Natural killer cell (primary cell): ENCODE results near the gene TUBGCP4. TPM values are rescaled to one million over a fixed set of nuclear protein-coding genes. Genes with fewer than 3 reads are reported as not detected.

Source experiments
- ATAC-seq, 3 donors: fragments of 150-1000 bp in 2 of 3; fragments of 200-7000 bp in 1 of 3; cut with Tn5 transposase; 1 replicate in 1 of 3; 2 replicates in 2 of 3; pipeline ENCODE4 v1.10.0; 2021; ENCODE audit warnings: mild to moderate bottlenecking in 2 of 3, moderate library complexity in 2 of 3
- DNase-seq, 2 donors: peaks; one replicate each; pipeline versions ENCODE4 v3.0.0 to v3.0.0-alpha.2; 2013 to 2021; ENCODE audit warnings: mixed read lengths in 1 of 2
- H3K27ac ChIP-seq: one replicate; pipeline ENCODE4 v1.5.1; 2013; ENCODE audit warnings: mild to moderate bottlenecking, low read length
- H3K27me3 ChIP-seq: one replicate; pipeline ENCODE4 v1.6.1; 2013; ENCODE audit warnings: low read length; ENCODE audit not compliant: control insufficient read depth, insufficient read depth
- H3K36me3 ChIP-seq: one replicate; pipeline ENCODE4 v1.6.1; 2013; ENCODE audit warnings: low read length; ENCODE audit not compliant: control insufficient read depth, insufficient read depth
- H3K4me1 ChIP-seq: one replicate; pipeline ENCODE4 v1.6.1; 2013; ENCODE audit warnings: low read length; ENCODE audit not compliant: control insufficient read depth, insufficient read depth
- H3K4me3 ChIP-seq: one replicate; pipeline ENCODE4 v1.5.1; 2013; ENCODE audit warnings: low read length
- H3K9me3 ChIP-seq: one replicate; pipeline ENCODE4 v1.6.1; 2013; ENCODE audit warnings: low read length; ENCODE audit not compliant: control insufficient read depth, insufficient read depth
- H3K27ac Mint-ChIP-seq, 2 donors: one replicate each; pipeline ENCODE4 v1.8.0; 2022; ENCODE audit warnings: mild to moderate bottlenecking in 2 of 2, mixed read lengths in 2 of 2, moderate library complexity in 1 of 2
- H3K27me3 Mint-ChIP-seq, 2 donors: one replicate each; pipeline ENCODE4 v1.8.0; 2022; ENCODE audit warnings: low read depth in 2 of 2, mixed read lengths in 2 of 2
- H3K36me3 Mint-ChIP-seq: one replicate; pipeline ENCODE4 v1.8.0; 2022; ENCODE audit warnings: mixed read lengths
- H3K4me1 Mint-ChIP-seq, 2 donors: one replicate each; pipeline ENCODE4 v1.8.0; 2022; ENCODE audit warnings: mixed read lengths in 2 of 2
- H3K4me3 Mint-ChIP-seq: one replicate; pipeline ENCODE4 v1.8.0; 2022; ENCODE audit warnings: mild to moderate bottlenecking, moderate library complexity, mixed read lengths
- H3K9me3 Mint-ChIP-seq, 2 donors: one replicate each; pipeline ENCODE4 v1.8.0; 2022; ENCODE audit warnings: mixed read lengths in 2 of 2
- CTCF ChIP-seq: fragments of 200-600 bp; IDR thresholded peaks from one replicate; pipeline ENCODE4 v1.8.0; 2022; ENCODE audit warnings: antibody characterized with exemption
- WGBS: methylation state at CpG from one replicate; pipeline ENCODE4 v1.1.7; 2013; ENCODE audit warnings: missing lambda C conversion rate; ENCODE audit not compliant: insufficient coverage; 5-methylcytosine and 5-hydroxymethylcytosine counted together
- intact Hi-C: fragments of 100-400 bp; cut with micrococcal nuclease; formaldehyde crosslinking; loops from one replicate; pipeline ENCODE4 v1.14.2; 2022
- total RNA-seq, 4 donors: library from RNA; stranded (reverse); fragments of 120-200 nt in 1 of 4; gene quantifications; one replicate each; pipeline versions ENCODE4 v1.2.3 to v1.2.4, GENCODE V29; 2013 to 2022

The TUBGCP4 gene
- total RNA-seq = 10 to 100 TPM; 12.0 to 17.5 (median 15.1) TPM
- total RNA-seq (2013) = 16.7 TPM

GRCh38 chr15:43370975-43371974 lies at the start of gene TUBGCP4, which contains the start of gene ZSCAN29:
TSS of gene TUBGCP4 (plus strand) at chr15:43371101. CDS start at chr15:43371355, 254 bp downstream.
TSS of gene ZSCAN29 (minus strand) at chr15:43371043. CDS start at chr15:43369913, 1,130 bp downstream.
- Mint-ChIP-seq H3K27me3 (no peaks in the 10 kb centered on the region), H3K27ac (peak within 1 kb of the TSS; percentile 76 to 89), H3K4me1 (peaks cover 58 to 61% of the 10 kb centered on the region in 2 donors), H3K4me3 (peak within 1 kb of the TSS; percentile 96), H3K9me3 (peaks cover 0 to 8% of the 10 kb centered on the region in 2 donors), H3K36me3 (peaks cover 25% of the 10 kb centered on the region)
- H3K36me3 ChIP-seq = peaks cover 9% of the 10 kb centered on the region
- no peak for TF ChIP-seq CTCF
- peak; percentile 71 to 84 for DNase-seq
- H3K27ac ChIP-seq = peak within 1 kb of the TSS; percentile 67
- peaks cover 20% of the 10 kb centered on the region for H3K4me1 ChIP-seq
- WGBS = under 1% methylated on average over 61 of the region's 66 CpGs
- H3K27me3 ChIP-seq = no peaks in the 10 kb centered on the region
- H3K4me3 ChIP-seq = peak within 1 kb of the TSS; percentile 83
- intact Hi-C loops = loop anchor here (1.0 kb wide), 1 partner anchor 41 kb away; the partner anchor contains the start of gene LCMT2
- ATAC-seq = peak; percentile 82 to 86 (median 83)
- peaks cover 10% of the 10 kb centered on the region for H3K9me3 ChIP-seq

DNA sequence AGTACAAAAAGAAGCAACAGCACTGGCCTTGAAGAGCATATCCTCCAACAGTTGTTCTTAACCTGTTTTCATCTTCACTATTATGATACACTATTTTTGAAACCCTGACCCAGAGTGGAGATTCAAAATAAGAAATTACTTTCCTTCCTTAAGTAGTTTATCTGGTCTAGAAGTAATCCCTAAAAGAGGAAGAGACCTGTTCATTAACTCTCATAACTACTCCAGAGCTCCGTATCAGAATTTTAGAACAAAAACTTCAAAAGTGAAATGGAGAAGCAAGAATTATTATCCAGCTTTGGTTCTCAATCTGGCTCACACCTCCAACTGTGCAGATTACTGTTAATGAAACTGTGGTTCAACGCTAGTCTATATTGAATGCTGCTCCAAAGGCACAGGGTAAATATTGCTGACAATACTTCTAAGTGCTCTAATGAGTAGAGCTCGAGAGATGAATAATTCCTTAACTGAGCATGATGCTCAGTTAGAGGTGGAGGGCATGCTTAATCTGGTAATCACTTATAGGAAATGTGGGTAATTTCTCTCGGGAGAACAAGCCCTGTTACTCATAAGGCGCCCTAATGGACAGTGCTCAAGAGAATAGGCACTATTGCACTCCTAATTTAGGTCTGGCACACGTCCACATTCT lies 45.7 kb upstream of the TUBGCP4 start:
- no peak overlapping the region for H3K27ac Mint-ChIP-seq
- H3K4me3 ChIP-seq = no peak overlapping the region
- peaks cover 3% of the 10 kb centered on the region for H3K36me3 ChIP-seq
- DNase-seq (no peak), ATAC-seq (no peak)
- no peak overlapping the region for H3K27ac ChIP-seq
- H3K4me1 ChIP-seq = peaks cover 14% of the 10 kb centered on the region
- no peak overlapping the region for H3K4me3 Mint-ChIP-seq
- H3K4me1 Mint-ChIP-seq = peaks cover 24 to 27% of the 10 kb centered on the region in 2 donors
- no peaks in the 10 kb centered on the region for H3K36me3 Mint-ChIP-seq
- intact Hi-C loops = no loop called here
- 75% methylated on average over 5 of the region's 6 CpGs for whole genome bisulfite sequencing
- H3K9me3 ChIP-seq = no peaks in the 10 kb centered on the region
- no peaks in the 10 kb centered on the region for H3K9me3 Mint-ChIP-seq
- H3K27me3 ChIP-seq = no peaks in the 10 kb centered on the region
- TF ChIP-seq CTCF = no peak
- H3K27me3 Mint-ChIP-seq = peaks cover 5% of the 10 kb centered on the region in 2 donors

- H3K4me1 Mint-ChIP-seq = peaks cover 40 to 42% of the 10 kb centered on the region in 2 donors
- 33% methylated on average over 38 of the region's 38 CpGs for WGBS
Measured at GRCh38 chr15:43329217-43329959, 41.5 kb upstream of the TUBGCP4 start.

More at GRCh38 chr15:43329217-43329959, 41.5 kb upstream of the TUBGCP4 start:
- peak overlapping the region; percentile 95 for H3K4me3 Mint-ChIP-seq
- peaks cover 3% of the 10 kb centered on the region for H3K36me3 ChIP-seq
- ATAC-seq = no peak
- no peak for DNase-seq
- peak overlapping the region; percentile 92 for H3K4me3 ChIP-seq
- H3K36me3 Mint-ChIP-seq = no peaks in the 10 kb centered on the region
- peak overlapping the region; percentile 98 to 99 for H3K27ac Mint-ChIP-seq
- intact Hi-C loops = no loop called here
- H3K27ac ChIP-seq = peak overlapping the region; percentile 94
- no peaks in the 10 kb centered on the region for H3K27me3 Mint-ChIP-seq
- peaks cover 18% of the 10 kb centered on the region for H3K4me1 ChIP-seq
- no peak for TF ChIP-seq CTCF
- H3K9me3 Mint-ChIP-seq = no peaks in the 10 kb centered on the region
- H3K27me3 ChIP-seq = no peaks in the 10 kb centered on the region
- no peaks in the 10 kb centered on the region for H3K9me3 ChIP-seq
